NCI-H510A (cell line): ENCODE results near the gene MOV10L1.

Experiments used
- DNase-seq: peaks from one replicate; lab custom pipeline; 2025; lab: John Stamatoyannopoulos, UW

Gene MOV10L1

DNA sequence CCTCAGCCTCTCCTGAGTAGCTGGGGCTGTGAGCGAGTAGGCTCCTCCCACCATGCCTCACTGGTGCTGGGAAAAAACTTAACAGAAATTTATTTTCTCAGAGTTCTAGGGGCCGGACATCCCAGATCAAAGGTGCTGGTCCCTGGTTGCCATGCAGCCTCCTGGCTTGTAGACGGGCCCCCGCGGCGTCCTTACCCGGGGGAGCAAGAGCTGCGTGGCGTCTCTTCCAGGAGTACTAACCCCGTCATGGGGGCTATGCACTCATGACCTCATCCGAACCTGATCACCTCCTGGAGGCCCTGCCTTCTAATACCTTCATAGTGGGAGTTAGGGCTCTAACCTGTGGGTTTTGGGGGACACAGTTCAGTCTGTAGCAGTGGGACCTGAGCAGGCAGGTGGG, 98.5 kb downstream of the MOV10L1 start:
- no peak for DNase-seq

DNA sequence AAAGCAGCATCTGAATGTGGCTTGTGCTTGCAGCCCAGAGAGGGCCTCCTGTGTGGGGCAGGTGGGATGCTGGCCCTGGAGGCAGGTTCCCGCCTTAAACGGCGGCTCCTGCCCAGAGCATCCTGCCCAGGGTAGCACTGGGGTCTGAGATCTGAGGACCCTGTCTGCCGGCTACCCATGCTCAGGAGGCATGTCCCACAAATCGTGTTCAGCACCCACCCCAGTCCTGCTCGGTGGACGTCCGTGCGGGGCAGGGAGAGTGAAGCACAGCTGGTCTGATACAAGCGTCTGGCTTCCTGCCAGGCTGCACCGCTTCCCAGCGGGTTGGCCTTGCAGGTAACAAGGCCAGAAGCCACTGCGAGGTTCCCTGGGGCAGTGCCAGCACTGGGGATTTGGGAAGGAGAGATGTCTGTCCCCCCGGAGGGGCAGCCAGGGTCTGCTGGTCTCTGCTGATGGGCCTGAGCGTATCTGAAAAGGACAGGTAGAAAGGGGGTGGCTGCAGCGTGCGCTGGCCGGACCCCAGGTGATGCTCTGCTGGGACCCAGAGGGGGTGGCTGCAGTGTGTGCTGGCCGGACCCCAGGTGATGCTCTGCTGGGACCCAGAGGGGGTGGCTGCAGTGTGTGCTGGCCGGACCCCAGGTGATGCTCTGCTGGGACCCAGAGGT, 99.5 kb downstream of the MOV10L1 start:
- no peak for DNase-seq

DNA sequence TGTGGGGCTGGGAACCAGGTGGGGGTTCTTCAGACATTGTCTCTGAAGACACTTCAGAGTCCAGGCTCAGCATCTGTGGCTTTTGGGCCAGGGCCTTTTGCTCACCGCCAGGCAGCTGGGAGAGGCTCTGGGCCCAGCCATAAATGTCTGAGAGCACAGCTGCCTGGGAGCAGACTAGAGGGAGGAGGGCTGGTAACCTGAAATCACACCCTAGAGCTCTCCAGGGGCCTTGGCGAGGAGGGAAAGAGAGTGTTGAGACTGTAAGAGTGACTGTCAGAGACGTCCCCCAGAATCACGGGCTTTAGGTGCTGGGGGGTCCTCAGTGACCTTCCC, 100.0 kb downstream of the MOV10L1 start:
- no peak for DNase-seq

DNA sequence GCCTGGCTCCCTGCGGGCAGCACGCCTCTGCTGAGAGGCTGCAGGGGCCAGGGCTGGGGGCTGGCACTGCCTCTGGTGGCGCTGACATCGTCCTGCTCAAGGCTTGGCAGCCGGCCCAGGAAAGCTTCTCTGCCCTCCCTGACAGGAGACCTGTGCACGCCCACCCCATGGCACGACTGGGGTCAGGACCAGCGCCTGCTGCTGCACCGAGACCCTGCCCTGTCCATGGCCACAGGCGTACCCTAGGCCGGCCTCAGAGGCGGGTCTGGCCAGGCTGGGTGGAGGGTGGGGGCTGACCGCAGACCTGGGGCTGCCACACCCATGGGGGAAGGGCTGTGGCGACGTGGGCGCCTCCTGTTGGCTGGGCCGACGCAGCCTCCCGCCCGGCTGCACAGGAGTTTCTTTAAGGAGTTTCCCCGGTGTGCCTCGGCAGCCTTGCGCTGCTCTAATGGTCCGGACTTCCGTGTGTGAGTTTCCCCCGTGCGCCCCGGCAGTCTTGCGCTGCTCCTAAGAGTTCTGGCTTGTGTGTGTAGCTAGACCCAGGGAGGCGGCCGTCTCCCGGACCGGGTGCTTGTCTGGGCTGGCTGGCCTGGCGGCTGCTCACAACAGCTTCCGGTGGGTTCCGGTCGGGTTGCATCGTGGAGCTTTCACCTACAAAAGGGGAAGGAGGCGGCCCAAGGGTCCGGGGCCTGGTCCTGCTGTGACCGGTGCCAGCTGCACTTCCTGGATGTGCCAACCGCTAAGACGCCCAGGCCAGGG, 100.6 kb downstream of the MOV10L1 start:
- no peak for DNase-seq

DNA sequence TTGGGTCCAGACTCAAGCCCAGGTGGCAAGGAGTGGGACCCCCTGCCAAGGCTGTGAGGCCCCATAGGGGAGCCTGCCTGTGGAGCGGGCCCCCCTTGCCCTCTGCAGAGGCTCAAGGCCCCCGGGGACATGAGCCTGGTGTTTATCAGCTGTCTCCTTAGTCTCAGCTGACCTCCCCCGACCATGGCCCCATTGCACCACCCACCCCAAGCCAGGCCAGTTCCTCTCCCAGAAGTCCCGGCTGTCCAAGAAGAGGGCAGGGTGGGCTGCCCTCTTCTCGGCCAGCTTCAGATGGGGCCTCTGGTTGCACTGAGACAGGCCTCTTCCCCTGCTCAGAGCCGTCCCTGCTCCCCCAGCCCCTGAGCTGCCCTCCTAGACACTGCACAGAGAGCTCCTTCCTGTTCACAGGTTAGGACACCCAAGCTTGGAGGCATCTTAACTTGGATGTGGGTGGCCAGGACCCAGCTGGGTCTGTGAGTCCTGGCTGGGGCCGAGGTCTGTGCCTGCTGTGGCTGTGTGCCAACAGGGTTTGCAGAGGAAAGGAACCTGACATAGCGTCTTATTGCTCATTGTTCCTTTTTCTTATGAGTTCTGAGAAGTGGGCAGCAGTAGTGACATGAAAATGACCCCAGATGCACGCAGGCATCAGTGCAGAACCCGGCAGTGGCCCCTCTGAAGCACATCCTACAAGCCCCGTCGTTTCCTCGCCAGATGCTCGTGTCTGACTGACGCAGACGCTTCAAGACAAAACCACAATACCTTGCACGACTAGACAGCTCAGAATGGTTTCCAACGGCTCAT, 101.3 kb downstream of the MOV10L1 start:
- DNase-seq = no peak

DNA sequence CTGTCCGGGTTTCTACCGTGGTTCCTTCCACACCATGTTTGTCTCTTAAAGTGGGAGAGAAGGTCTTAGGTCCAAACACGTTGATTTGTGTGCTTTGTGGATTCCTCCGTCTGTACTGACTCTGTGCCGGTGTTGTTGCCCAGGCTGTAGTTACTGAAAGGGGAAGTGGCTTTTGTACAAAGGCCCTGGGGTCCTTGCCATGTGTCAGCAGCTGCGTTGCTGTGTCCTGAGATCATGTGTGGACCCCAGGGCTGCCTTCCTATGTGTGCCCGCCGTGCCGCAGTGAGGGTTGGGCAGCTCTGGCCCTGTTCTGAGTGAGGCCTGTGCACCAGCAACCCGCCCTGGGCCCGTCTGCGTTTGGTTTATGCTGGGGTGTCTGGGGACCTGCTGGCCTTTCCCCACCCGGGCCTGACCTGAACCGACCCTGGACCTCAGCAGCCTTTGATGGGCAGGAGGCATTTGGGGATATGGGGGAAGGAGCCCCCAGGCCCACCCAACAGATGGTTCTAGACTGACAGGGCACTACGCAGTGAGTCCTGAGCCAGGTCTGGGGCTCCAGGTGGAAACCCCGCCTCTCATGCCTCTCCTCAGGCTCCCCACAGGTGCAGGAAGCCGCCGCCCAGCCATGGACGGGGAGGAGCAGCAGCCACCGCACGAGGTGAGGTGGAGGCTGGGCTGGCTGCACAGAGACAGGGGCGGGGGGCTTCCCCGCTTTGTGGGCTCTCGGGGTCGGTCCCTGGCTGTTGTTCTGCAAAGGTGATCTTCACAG, 102.8 kb downstream of the MOV10L1 start:
- no peak for DNase-seq

DNA sequence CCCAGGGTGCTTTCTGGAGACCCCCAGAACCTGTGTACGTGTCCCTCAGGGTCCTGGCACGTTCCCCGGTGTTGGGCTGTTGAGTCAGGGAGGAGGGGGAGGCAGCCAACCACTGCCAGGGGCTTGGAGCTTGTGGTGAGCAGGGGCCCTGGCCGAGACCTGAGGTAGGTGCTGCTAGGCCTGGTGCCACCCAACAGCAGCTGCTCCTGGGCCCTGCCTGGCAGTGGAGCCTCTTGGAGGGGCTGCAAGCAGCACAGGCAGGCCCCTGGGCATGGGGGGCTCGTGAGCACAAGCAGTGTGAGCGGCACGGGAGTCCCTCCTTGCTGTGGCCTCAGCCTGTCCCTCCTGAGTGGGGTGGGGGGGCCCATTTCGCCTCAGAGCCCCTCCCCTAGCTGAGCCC, 103.8 kb downstream of the MOV10L1 start:
- DNase-seq = no peak

DNA sequence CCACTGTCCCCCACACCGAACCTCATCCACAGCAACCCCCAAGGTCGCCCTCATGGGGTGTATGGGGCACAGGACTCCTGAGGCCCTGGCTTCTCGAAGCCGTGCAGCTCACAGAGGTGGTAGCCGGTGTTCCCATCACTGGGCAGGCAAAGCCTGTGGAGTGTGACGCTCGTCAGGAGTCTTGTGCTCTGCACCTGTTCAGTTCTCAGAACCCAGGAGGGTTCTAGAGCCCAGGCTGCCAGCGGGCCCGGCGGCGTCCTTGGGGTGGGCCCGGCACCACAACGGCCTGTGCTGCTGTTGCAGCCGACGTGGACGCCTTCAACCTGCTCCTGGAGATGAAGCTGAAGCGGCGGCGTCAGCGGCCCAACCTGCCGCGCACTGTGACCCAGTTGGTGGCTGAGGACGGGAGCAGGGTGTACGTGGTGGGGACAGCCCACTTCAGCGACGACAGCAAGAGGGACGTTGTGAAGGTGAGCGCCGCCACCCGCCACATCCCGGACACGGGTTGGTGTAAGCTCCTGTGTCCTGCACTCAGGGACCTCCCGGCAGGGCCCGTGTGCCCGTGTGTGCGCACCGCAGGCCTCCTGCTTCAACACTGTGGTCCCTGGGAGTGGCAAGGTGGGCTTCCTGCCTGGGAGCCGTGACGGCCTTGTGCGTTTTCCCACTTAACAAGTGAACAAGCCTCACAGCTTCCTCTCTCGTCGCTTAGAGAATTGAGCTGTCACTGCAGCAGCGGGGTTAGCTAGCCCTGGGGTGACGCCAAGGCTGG, 104.4 kb downstream of the MOV10L1 start:
- no peak for DNase-seq

DNA sequence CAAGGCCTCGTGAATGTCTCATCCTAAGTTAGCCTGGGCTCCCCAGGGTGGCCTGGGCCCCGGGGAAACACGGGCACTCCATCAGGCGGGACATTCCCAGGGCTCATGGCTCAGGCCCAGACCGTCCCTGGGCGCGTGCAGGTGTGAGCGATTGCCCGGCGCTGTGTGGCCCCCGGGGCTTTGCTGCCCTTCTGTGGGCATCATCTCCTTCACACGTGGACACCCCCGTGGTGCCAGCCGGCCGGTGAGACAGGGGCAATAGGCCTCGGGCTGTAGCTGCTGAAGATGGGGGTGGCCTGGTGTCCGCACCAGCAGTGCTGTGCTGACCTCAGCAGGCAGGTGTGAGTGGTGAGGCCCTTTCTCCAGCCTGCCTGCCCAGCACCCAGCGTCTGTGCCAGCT, 106.5 kb downstream of the MOV10L1 start:
- DNase-seq = no peak

DNA sequence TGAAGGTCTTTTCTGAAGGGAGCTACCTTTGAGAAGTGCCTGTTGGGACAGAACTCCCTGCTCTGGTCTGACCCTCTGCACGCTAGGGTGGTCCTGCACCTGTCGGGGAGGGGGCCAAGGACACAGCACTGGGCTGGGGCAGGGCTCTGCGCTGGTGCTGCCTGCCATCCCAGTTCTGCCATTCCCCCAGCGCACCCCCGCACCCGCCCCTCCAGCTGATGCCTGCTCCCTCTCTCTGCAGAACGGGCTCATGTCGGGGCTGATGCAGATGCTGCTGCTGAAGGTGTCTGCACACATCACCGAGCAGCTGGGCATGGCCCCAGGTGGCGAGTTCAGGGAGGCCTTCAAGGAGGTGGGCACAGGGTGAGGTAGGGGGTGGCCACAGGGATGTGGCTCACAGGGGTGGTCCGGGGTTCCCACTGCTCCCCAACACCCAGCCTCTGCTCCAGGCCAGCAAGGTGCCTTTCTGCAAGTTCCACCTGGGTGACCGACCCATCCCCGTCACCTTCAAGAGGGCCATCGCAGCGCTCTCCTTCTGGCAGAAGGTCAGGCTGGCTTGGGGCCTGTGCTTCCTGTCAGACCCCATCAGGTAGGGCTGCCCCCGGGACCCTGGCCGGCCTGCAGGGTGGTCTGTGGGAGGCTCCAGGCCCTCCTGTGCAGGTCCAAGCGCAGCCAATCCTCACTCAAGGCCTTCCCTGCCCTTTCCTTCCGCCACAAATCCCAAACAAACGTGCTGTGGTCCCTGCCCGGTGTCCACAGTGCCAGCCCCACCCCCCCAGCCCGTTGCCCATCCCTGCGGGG, 107.4 kb downstream of the MOV10L1 start:
- no peak for DNase-seq

DNA sequence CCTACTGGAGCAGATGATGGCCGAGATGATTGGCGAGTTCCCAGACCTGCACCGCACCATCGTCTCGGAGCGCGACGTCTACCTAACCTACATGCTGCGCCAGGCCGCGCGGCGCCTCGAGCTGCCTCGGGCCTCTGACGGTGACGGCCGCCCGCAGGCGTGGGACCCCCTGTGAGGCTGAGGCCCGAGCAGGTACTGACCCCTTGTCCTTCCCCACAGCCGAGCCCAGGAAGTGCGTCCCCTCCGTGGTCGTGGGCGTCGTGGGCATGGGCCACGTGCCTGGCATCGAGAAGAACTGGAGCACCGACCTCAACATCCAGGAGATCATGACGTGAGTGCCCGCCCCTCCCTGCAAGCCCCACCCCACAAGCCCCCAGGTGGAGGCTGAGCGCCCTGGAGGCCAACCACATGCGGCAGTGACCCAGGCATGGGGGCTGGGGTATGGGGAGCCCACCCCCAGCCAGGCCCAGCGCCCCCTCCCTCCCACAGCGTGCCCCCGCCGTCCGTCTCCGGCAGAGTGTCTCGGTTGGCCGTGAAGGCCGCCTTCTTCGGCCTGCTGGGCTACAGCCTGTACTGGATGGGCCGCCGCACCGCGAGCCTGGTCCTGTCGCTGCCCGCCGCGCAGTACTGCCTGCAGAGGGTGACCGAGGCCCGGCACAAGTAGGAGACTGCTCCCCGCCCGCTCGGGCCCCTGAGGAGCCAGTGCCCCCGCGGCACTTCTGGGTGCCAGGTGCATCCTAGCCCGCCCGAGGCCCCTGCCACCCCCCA, 108.2 kb downstream of the MOV10L1 start:
- DNase-seq = no peak

DNA sequence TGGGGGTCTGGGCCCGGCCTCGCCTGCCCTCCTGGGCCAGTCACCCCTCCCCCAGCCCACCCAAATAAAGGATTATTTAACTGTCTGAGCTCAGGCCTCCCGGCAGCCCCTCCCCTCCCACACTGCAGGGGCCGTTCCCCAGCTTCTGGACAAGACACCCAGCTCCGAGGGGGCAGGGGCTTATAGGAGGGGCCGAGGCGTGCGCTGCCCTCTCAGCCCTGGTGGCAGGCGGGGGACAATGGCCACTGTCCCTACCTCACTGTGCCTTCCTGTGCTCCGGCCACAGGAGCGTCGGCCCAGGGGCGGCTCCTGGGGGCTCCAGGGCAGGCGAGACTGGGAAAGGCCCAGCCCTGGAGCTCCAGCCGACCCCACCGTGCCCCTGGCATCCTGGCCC, 108.8 kb downstream of the MOV10L1 start:
- no peak for DNase-seq

DNA sequence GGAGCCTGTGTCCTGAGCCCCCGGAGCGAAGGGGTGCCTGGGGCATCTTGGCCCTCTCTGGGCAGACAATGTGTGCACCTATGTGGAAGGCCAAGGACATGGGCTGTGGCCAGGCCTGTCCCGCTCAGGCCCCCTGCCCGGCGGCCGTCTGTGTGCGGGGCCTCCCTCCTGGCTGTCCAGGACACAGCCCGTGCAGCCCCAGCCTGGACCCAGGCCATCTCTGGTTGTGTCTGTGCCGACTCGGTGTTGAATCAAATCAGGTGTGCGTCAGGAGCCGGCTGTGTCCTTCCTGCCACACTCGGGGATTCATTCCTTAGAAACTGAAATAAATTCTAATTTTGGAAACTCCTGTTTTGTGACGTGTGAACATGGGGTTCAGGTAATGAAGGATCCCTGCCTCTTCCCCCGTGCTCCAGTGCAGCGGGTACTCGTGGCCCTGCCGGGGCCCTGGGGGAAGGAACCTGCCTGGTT, 109.5 kb downstream of the MOV10L1 start:
- no peak for DNase-seq

DNA sequence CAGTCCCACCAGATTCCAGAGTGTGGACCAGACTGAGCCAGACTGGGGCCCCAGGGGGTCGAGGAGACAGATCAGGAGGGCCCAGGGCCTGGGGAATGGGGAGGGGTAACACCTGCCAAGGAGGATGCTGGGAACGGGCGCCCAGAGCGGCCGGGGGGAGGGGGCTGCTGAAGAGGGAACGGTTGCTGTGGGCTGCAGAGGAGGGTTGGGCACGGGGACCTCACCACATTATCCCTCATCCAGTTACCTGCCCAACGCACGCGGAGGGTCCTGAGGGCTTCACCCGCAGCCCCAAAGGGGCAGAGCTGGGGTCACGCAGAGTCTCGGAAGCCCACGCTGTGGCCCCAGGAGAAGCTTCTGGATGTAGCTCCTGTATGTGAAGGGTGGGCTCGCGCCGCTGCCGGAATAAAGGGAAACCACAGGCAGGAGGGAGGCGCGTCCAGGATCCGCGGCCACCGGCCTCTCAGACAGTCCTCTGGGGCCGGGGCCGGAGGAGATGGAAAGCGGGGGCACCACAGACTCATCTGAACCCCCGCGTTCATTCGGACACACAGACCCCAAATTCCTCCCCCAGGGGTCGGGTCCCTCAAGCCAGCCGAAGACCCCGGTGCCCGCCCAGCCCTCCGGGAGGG, 110.1 kb downstream of the MOV10L1 start:
- no peak for DNase-seq

DNA sequence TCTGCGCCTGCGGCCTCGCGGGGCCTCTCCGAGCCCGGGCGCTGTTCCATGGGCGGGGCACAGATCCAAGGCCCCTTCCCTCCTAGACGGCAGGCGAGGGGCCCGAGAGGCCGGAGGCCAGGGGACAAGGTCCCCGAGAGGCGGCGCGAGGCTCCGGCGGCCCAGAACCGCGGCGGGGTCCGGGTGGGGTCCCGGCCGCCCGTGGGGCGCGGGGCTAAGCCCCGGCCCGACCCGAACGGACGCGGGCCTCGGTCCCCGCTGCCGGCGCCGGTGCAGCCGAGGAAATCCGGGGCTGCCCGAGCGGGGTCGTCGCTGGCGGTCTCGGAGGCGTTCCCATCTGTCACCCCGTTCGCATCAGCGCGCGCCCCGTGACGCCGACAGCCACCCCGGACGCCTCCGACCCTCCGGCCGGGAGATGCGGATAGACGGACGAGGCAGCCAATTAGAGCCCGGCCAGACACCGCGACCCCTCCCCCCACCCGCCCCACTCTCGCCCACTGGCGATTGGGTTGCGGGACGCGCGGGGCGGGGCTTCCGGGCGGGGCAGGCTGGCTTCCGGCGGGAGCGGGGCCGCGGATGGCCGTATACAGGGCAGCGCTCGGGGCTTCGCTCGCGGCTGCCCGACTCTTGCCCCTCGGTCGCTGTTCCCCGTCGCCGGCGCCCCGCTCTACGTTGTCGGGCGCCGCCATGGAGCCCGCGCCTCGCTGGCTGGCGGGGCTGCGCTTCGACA, 110.8 kb downstream of the MOV10L1 start, which contains the start of gene SELENOO:
Gene SELENOO, plus strand, starts transcription at position 551 of the 730 bp plus-strand sequence. Its CDS starts 26 bp downstream, at position 577.
- peak; percentile 47 for DNase-seq

DNA sequence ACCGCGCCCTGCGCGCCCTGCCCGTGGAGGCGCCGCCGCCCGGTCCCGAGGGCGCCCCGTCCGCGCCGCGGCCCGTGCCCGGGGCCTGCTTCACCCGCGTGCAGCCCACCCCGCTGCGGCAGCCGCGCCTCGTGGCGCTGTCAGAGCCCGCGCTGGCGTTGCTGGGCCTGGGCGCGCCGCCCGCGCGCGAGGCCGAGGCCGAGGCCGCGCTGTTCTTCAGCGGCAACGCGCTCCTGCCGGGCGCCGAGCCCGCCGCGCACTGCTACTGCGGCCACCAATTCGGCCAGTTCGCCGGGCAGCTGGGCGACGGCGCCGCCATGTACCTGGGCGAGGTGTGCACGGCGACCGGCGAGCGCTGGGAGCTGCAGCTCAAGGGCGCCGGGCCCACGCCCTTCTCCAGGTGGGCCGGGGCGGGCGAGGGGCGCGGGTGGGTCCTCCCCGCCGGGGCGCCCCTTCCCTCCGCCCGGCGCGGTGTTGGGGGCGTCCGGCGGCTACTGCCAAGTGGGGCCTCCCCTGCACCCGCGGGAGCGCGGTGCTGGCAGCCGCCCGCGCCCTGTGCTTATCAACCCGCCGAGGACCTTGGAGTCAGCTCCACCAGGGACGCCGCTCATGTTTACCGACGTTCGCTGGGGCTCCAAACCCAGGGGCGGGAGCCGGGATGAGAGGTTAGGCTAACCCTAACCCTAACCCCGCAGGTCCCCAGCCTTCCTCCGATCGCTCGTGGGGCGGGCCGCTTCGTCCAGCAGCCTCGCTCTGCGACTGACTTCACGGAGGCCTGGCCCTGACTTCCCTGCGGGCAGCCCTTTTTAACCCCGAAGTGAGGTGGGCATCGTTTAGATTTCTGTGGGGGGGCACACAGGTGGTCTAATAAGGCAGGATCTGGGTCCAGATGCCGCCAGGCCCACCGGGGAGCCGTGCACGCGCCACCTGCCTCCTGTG, 111.7 kb downstream of the MOV10L1 start:
- no peak for DNase-seq

DNA sequence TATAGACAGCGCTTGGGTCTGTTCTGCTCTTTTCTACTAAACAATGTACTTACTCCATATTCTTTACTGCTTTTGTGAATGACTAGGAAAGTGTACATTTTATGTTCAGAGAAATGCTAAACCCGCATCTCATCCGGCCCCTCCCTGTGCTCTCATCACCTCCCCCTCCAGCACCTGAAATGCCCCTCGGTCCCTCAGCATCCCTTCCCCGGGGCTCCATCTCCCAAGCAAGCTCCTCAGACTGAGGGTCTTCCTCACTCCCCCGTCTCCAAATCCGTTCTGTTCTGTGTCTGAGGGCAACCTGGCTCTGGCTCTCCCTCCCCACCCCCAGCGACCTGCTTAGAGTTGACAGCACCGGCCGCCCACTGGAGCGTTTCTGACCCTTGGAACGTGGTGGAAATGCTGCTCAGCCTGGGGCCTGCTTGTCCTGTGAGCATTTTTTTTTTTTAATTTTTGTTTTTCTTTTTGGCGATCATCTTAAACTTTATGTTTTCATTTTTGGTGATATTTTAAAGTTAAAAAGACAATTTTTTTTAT, 112.4 kb downstream of the MOV10L1 start:
- no peak for DNase-seq
